ENCODE results near the gene CDK11A. TPM values are rescaled to one million over a fixed set of nuclear protein-coding genes. Genes with fewer than 3 reads are reported as not detected.

The CDK11A gene
- total and polyA plus RNA-seq, 2 donors (not counting 1 experiment from before 2014, with no cell fraction given), result 2.8 to 14.2 TPM

DNA sequence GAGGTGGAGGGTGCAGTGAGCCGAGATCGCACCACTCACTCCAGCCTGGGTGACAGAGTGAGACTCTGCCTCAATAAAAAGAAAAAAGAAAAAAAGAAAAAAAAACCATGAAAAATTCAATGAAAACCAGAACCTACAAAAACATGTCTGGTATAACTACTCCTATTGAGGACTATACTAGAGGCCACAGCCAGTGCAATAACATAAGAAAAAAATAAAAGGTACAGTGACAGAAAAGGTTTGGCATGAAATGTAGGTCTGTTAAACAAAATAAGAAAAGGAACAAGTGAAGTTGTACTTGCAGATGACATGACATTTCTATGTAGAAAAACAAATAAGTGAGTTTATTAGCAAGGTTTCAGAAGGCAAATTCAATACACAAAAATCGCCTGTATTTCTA, 45.9 kb upstream of the CDK11A start:
- H3K36me3 ChIP-seq (ENCODE audit: control insufficient read depth, insufficient read depth, low read length), result no peaks in the 10 kb centered on the region
- H3K9me3 ChIP-seq (ENCODE audit: control insufficient read depth, insufficient read depth, low read depth, low read length), result peaks cover 2% of the 10 kb centered on the region
- DNase-seq (ENCODE audit: low read depth in 2 of 2), result no peak
- no peaks in the 10 kb centered on the region for H3K4me1 ChIP-seq (ENCODE audit: control insufficient read depth, extremely low read depth, insufficient read depth, low read length)
- no peak overlapping the region for H3K4me3 ChIP-seq (replicated peaks in 1 of 4; ENCODE audit: control extremely low read depth in 1 of 4, insufficient read depth in 1 of 4, low read depth in 3 of 4, low read length in 4 of 4)
- H3K27me3 ChIP-seq (ENCODE audit: control insufficient read depth, insufficient read depth, low read length), result no peaks in the 10 kb centered on the region
- H3K4me2 ChIP-seq (ENCODE audit: extremely low read depth, insufficient read depth, low read length), result no peak overlapping the region
- no peaks in the 10 kb centered on the region for H4K20me1 ChIP-seq (ENCODE audit: control insufficient read depth, extremely low read depth, insufficient read depth, low read length)
- TF ChIP-seq, protein P1, sequence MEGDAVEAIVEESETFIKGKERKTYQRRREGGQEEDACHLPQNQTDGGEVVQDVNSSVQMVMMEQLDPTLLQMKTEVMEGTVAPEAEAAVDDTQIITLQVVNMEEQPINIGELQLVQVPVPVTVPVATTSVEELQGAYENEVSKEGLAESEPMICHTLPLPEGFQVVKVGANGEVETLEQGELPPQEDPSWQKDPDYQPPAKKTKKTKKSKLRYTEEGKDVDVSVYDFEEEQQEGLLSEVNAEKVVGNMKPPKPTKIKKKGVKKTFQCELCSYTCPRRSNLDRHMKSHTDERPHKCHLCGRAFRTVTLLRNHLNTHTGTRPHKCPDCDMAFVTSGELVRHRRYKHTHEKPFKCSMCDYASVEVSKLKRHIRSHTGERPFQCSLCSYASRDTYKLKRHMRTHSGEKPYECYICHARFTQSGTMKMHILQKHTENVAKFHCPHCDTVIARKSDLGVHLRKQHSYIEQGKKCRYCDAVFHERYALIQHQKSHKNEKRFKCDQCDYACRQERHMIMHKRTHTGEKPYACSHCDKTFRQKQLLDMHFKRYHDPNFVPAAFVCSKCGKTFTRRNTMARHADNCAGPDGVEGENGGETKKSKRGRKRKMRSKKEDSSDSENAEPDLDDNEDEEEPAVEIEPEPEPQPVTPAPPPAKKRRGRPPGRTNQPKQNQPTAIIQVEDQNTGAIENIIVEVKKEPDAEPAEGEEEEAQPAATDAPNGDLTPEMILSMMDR (conservative IDR thresholded peaks at IDR 0.05 in 1 of 2, IDR thresholded peaks at IDR 0.05 in 1 of 2; ENCODE audit: low read depth in 1 of 2, low read length in 2 of 2), result no peak
- no peak for TF ChIP-seq EZH2 (IDR thresholded peaks at IDR 0.05; ENCODE audit: low read length, missing control alignments)
- no peak overlapping the region for H3K27ac ChIP-seq (ENCODE audit: insufficient read depth, low read length)
- H3K79me2 ChIP-seq (ENCODE audit: control insufficient read depth, insufficient read depth, low read length), result peaks cover 50% of the 10 kb centered on the region
- no peak overlapping the region for H2AFZ ChIP-seq (ENCODE audit: low read length)
- no peak overlapping the region for H3K9ac ChIP-seq (ENCODE audit: insufficient read depth, low read length)

DNA sequence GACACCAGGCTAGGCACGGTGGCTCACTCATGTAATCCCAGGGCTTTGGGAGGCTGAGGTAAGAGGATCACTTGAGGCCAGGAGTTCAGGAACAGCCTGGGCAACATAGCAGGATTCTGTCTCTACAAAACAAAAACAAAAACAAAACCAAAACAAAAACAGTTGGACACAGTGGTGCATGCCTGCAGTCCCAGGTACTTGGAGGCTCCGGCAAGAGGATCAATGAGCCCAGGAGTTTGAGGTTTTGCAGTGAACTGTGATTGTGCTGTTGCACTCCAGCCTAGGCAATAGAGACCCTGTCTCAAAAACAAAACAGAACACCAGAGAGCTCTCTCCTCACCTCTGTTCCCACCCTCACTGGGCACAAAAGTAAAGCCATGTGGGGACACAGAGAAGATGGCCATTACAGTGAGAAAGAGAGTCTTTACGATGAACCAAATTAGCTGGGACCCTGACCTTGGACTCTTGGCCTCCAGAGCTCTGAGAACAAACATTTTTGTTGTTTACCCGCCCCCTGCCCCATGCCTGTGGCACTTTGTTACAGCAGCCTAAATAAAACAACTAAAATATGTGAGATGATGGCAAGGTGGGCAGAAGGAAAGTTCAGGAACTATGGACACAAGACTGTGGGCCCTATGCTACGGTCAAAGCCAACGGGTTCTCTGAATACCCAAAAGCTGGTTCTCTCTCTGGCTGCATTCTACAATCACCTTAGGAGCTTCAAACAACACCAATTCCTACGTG, 44.3 kb upstream of the CDK11A start:
- no peaks in the 10 kb centered on the region for H4K20me1 ChIP-seq (ENCODE audit: control insufficient read depth, extremely low read depth, insufficient read depth, low read length)
- H3K4me1 ChIP-seq (ENCODE audit: control insufficient read depth, extremely low read depth, insufficient read depth, low read length), result no peaks in the 10 kb centered on the region
- no peak for DNase-seq (ENCODE audit: low read depth in 2 of 2)
- H3K79me2 ChIP-seq (ENCODE audit: control insufficient read depth, insufficient read depth, low read length), result peaks cover 41% of the 10 kb centered on the region
- H2AFZ ChIP-seq (ENCODE audit: low read length), result no peak overlapping the region
- no peak overlapping the region for H3K27ac ChIP-seq (ENCODE audit: insufficient read depth, low read length)
- peaks cover 5% of the 10 kb centered on the region for H3K36me3 ChIP-seq (ENCODE audit: control insufficient read depth, insufficient read depth, low read length)
- H3K9me3 ChIP-seq (ENCODE audit: control insufficient read depth, insufficient read depth, low read depth, low read length), result peaks cover 2% of the 10 kb centered on the region
- H3K9ac ChIP-seq (ENCODE audit: insufficient read depth, low read length), result no peak overlapping the region
- H3K27me3 ChIP-seq (ENCODE audit: control insufficient read depth, insufficient read depth, low read length), result no peaks in the 10 kb centered on the region
- TF ChIP-seq EZH2 (IDR thresholded peaks at IDR 0.05; ENCODE audit: low read length, missing control alignments), result no peak
- TF ChIP-seq, protein P1 (conservative IDR thresholded peaks at IDR 0.05 in 1 of 2, IDR thresholded peaks at IDR 0.05 in 1 of 2; ENCODE audit: low read depth in 1 of 2, low read length in 2 of 2), result no peak
- H3K4me2 ChIP-seq (ENCODE audit: extremely low read depth, insufficient read depth, low read length), result no peak overlapping the region
- no peak overlapping the region for H3K4me3 ChIP-seq (replicated peaks in 1 of 4; ENCODE audit: control extremely low read depth in 1 of 4, insufficient read depth in 1 of 4, low read depth in 3 of 4, low read length in 4 of 4)

DNA sequence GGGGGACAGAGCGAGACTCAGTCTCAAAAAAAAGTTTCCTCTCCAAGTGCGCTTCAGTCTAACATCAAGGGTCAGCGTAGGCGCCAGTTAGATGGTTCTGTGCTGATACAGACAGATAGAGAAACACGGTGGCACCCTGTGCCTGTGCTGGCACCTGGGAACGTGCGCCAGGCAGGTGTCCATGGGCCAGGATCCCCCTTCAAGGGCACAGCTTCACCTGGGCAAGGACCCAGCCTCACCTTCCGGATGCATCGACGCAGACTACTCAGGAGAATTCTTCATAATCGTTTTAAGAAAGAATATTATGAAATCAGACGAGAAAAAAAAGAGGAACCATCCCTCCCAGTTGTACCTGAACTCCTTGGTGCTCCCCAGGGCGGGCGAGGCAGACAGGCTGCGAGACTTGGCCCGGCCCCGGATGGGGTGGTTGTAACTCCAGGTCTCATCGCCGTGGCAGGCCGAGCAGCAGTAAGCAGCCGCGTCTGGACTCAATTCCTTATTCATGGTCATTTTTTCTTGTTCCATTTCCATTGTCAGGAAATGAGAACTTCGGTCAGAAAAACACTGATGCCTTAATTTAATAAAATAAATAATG, 40.8 kb upstream of the CDK11A start:
- Histone ChIP-seq H4K20me1 (ENCODE audit: control insufficient read depth, extremely low read depth, insufficient read depth, low read length) (no peaks in the 10 kb centered on the region), H3K79me2 (ENCODE audit: control insufficient read depth, insufficient read depth, low read length) (peaks cover 24% of the 10 kb centered on the region)
- no peak for TF ChIP-seq EZH2 (IDR thresholded peaks at IDR 0.05; ENCODE audit: low read length, missing control alignments)
- TF ChIP-seq, protein P1 (conservative IDR thresholded peaks at IDR 0.05 in 1 of 2, IDR thresholded peaks at IDR 0.05 in 1 of 2; ENCODE audit: low read depth in 1 of 2, low read length in 2 of 2), result no peak

More for the DNA sequence above, 40.8 kb upstream of the CDK11A start:
- H3K9ac ChIP-seq (ENCODE audit: insufficient read depth, low read length), result no peak overlapping the region
- no peak overlapping the region for H3K4me2 ChIP-seq (ENCODE audit: extremely low read depth, insufficient read depth, low read length)
- no peak overlapping the region for H3K4me3 ChIP-seq (replicated peaks in 1 of 4; ENCODE audit: control extremely low read depth in 1 of 4, insufficient read depth in 1 of 4, low read depth in 3 of 4, low read length in 4 of 4)
- H3K9me3 ChIP-seq (ENCODE audit: control insufficient read depth, insufficient read depth, low read depth, low read length), result no peaks in the 10 kb centered on the region
- H3K36me3 ChIP-seq (ENCODE audit: control insufficient read depth, insufficient read depth, low read length), result peaks cover 15% of the 10 kb centered on the region
- no peak for DNase-seq (ENCODE audit: low read depth in 2 of 2)
- H2AFZ ChIP-seq (ENCODE audit: low read length), result no peak overlapping the region
- no peaks in the 10 kb centered on the region for H3K27me3 ChIP-seq (ENCODE audit: control insufficient read depth, insufficient read depth, low read length)
- H3K4me1 ChIP-seq (ENCODE audit: control insufficient read depth, extremely low read depth, insufficient read depth, low read length), result no peaks in the 10 kb centered on the region
- H3K27ac ChIP-seq (ENCODE audit: insufficient read depth, low read length), result no peak overlapping the region

Data from fibroblast of lung (primary cell).